PC-3 (cell line): ENCODE data around the gene SKAP1. TPM values are rescaled to one million over a fixed set of nuclear protein-coding genes. Genes with fewer than 3 reads are reported as not detected.

ENCODE experiments used
- ATAC-seq: fragments of 200-7000 bp; cut with Tn5 transposase; 2 replicates; pipeline ENCODE4 v1.9.1; 2020; ENCODE audit warnings: mild to moderate bottlenecking, moderate library complexity
- BruUV-seq: library from RNA; stranded (reverse); fragments of 400-500 nt; replicated peaks from 2 replicates; lab custom pipeline; 2021; lab: Mats Ljungman, UMichigan
- CTCF ChIA-PET: fragments of 300-600 bp; sonication (Branson Sonifier 250); formaldehyde crosslinking; loops from one replicate; lab custom pipeline; 2022; ENCODE audit warnings: antibody characterized with exemption; lab: Charles Lee
- POLR2A ChIA-PET: fragments of 300-600 bp; sonication (Branson Sonifier 250); formaldehyde crosslinking; loops from one replicate; lab custom pipeline; 2022; ENCODE audit warnings: antibody characterized with exemption; ENCODE audit not compliant: unreplicated experiment; lab: Charles Lee
- DNase-seq: peaks from one replicate; pipeline ENCODE4 v3.0.0-alpha.2; 2015
- H2AFZ ChIP-seq: fragments of 300-600 bp; sonication (generic); 2 replicates; pipeline ENCODE4 v1.6.0; 2016; ENCODE audit warnings: antibody characterized with exemption, low read length
- H3F3A ChIP-seq: fragments of 300-600 bp; sonication (generic); one replicate; pipeline ENCODE4 v1.6.0; 2017; ENCODE audit warnings: antibody characterized with exemption, low read length, control low read depth, mild to moderate bottlenecking; ENCODE audit not compliant: unreplicated experiment
- H3K27ac ChIP-seq: fragments of 300-600 bp; sonication (generic); 2 replicates; pipeline ENCODE4 v1.5.1; 2016; ENCODE audit warnings: mild to moderate bottlenecking, low read length
- H3K27me3 ChIP-seq: fragments of 300-600 bp; sonication (generic); 2 replicates; pipeline ENCODE4 v1.6.1; 2016; ENCODE audit warnings: low read length, mixed read lengths
- H3K36me3 ChIP-seq: fragments of 300-600 bp; sonication (generic); 2 replicates; pipeline ENCODE4 v1.6.1; 2016; ENCODE audit warnings: low read depth, mixed run types, low read length, mixed read lengths
- H3K4me1 ChIP-seq: fragments of 300-600 bp; sonication (generic); 2 replicates; pipeline ENCODE4 v1.5.1; 2016; ENCODE audit warnings: low read length; ENCODE audit not compliant: insufficient read depth
- H3K4me2 ChIP-seq: fragments of 300-600 bp; sonication (generic); 2 replicates; pipeline ENCODE4 v1.6.0; 2016; ENCODE audit warnings: low read length
- H3K4me3 ChIP-seq: fragments of 300-600 bp; sonication (generic); 2 replicates; pipeline ENCODE4 v1.5.1; 2016; ENCODE audit warnings: mild to moderate bottlenecking, low read length, mixed read lengths
- H3K79me2 ChIP-seq: fragments of 300-600 bp; sonication (generic); 2 replicates; pipeline ENCODE4 v1.6.1; 2017; ENCODE audit warnings: low read length, mixed read lengths
- H3K9ac ChIP-seq: fragments of 300-600 bp; sonication (generic); 2 replicates; pipeline ENCODE4 v1.6.0; 2016; ENCODE audit warnings: mild to moderate bottlenecking, low read length
- H3K9me2 ChIP-seq: fragments of 300-600 bp; sonication (generic); replicated peaks from 2 replicates; pipeline ENCODE4 v1.6.1; 2016; ENCODE audit warnings: mixed run types, low read length, mixed read lengths
- H3K9me3 ChIP-seq: fragments of 300-600 bp; sonication (generic); 2 replicates; pipeline ENCODE4 v1.6.1; 2016; ENCODE audit warnings: low read length, mixed read lengths
- H4K20me1 ChIP-seq: fragments of 300-600 bp; sonication (generic); 2 replicates; pipeline ENCODE4 v1.6.1; 2016; ENCODE audit warnings: low read length, mixed read lengths
- CTCF ChIP-seq: fragments of 300-600 bp; sonication (generic); conservative IDR thresholded peaks from 2 replicates; pipeline ENCODE4 v1.5.1; 2017; ENCODE audit warnings: antibody characterized with exemption, low read depth, mild to moderate bottlenecking, low read length
- EZH2 ChIP-seq: fragments of 300-600 bp; sonication (generic); IDR thresholded peaks from one replicate; pipeline ENCODE4 v1.6.1; 2017; ENCODE audit warnings: antibody characterized with exemption, mild to moderate bottlenecking, low read length; ENCODE audit not compliant: unreplicated experiment
- EZH2phosphoT487 ChIP-seq: fragments of 300-600 bp; sonication (generic); IDR thresholded peaks from 2 replicates; pipeline ENCODE4 v1.6.1; 2018; ENCODE audit warnings: mild to moderate bottlenecking, antibody characterized with exemption, low read length, borderline replicate concordance
- intact Hi-C: fragments of 100-400 bp; cut with micrococcal nuclease; formaldehyde crosslinking; loops from 2 replicates; pipeline ENCODE4 v1.9.0; 2023
- total RNA-seq: library from RNA; depleted of rRNA; stranded (reverse); fragments of >200 nt; gene quantifications from 2 replicates; pipeline ENCODE4 v1.2.3, GENCODE V29; 2014

Gene SKAP1
- total RNA-seq, 1 experiment from 2014 or later, result not detected

- intact Hi-C loops, result loop anchor here (10.0 kb wide), 1 partner anchor 223 kb away; no protein-coding TSS in a partner anchor
- DNase-seq, result no peak
- Histone ChIP-seq H3K4me1 (peaks cover 48% of the 10 kb centered on the region), H3K79me2 (no peaks in the 10 kb centered on the region), H3K4me3 (no peak overlapping the region), H2AFZ (no peak overlapping the region), H3K4me2 (no peak overlapping the region), H3K9me2 (no peaks in the 10 kb centered on the region), H3K9ac (no peak overlapping the region), H3F3A (peaks cover 16% of the 10 kb centered on the region), H3K27me3 (no peaks in the 10 kb centered on the region), H3K36me3 (no peaks in the 10 kb centered on the region), H4K20me1 (no peaks in the 10 kb centered on the region), H3K27ac (no peak overlapping the region), H3K9me3 (no peaks in the 10 kb centered on the region)
- no peak for TF ChIP-seq EZH2
- TF ChIP-seq CTCF, result no peak
- no peak for TF ChIP-seq EZH2phosphoT487
- ChIA-PET CTCF (interaction anchor here (0.9 kb wide), 1 partner anchor 10 kb away, joined by 4 read pairs; no protein-coding TSS in a partner anchor), POLR2A (no interaction called here)
- BruUV-seq, result no TSS peak
- no peak for ATAC-seq
These were observed 182.4 kb downstream of the SKAP1 start for GRCh38 chr17:48247603-48248002.

- POLR2A ChIA-PET, result no interaction called here
- H2AFZ ChIP-seq, result peak overlapping the region; percentile 18; the same call in 1 of the 2 replicates
These were observed 183.0 kb downstream of the SKAP1 start for GRCh38 chr17:48247038-48247437.

More at GRCh38 chr17:48247038-48247437, 183.0 kb downstream of the SKAP1 start:
- Histone ChIP-seq H3K27me3 (no peaks in the 10 kb centered on the region), H3K9ac (no peak overlapping the region), H3K4me3 (no peak overlapping the region), H3K9me2 (no peaks in the 10 kb centered on the region), H3K4me2 (peak overlapping the region; percentile 29; the same call in 1 of the 2 replicates), H3K4me1 (peaks cover 53% of the 10 kb centered on the region), H4K20me1 (no peaks in the 10 kb centered on the region), H3K9me3 (no peaks in the 10 kb centered on the region), H3F3A (peaks cover 16% of the 10 kb centered on the region), H3K27ac (peak overlapping the region; percentile 89), H3K36me3 (no peaks in the 10 kb centered on the region), H3K79me2 (no peaks in the 10 kb centered on the region)
- TF ChIP-seq CTCF, result no peak
- no peak for DNase-seq
- CTCF ChIA-PET, result interaction anchor here (0.9 kb wide), 1 partner anchor 11 kb away, joined by 4 read pairs; no protein-coding TSS in a partner anchor
- intact Hi-C loops, result loop anchor here (10.0 kb wide), 1 partner anchor 222 kb away; no protein-coding TSS in a partner anchor
- ATAC-seq, result no peak
- no TSS peak for BruUV-seq
